Measurements from ENCODE around the gene NRL.

DNA sequence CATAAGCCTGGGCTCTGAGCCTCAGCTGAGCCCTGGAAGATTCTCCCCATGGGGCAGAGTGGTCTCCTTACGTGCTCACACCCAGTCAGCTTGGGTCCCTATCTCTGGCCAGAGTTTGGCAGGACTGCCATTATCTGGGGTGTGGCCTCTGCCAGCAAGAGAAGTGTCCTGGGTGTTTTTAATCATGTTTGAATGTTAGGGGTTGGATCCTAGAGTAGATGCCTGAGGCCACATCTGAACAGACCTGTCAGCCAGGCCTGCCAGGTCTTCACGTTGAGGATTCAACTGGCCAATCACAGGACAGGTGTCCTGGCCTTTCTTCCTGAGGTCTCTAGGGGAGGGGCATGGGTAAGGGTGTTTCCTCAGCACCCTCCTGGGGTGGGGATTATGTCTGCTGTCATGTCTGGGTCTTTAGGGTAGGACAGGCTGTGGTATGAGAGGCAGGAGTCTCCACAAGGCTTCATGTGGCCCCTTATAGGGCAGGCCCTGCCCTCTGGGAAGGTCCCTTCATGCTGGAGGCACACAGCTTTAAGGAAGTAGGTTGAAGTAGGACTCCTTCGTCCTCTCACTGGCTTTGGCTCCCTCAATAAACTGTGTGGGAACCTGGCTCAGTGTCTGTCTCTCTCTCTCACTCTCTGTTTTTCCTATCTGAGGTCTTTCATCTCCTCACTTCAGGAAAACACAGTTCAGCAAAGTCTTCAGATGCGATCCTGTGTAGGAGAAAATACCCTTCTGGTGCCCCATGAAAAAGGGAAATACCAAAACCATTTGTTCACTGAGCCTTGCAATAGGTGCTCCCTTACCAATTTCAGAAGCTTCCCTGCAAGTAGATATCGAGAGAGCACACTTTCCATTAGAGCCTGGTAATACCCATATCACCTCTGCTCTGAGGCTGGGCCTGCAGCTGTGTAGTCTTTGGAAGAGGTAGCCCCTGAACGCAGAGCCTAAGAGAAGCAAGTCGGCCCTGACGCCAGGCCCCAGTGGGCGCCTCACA, 9.0 kb upstream of the NRL start:
- TF ChIP-seq POLR2A (IDR thresholded peaks at IDR 0.05) = no peak
- no peak for TF ChIP-seq CTCF (IDR thresholded peaks at IDR 0.05)
